Middle frontal gyrus (tissue), 1 donor: ENCODE measurements around the gene TBC1D2.

Experiments
- DNase-seq: peaks from one replicate; pipeline ENCODE4 v3.0.0-alpha.2; 2015; ENCODE audit warnings: low spot score; ENCODE audit errors: extremely low spot score

Gene TBC1D2

DNA sequence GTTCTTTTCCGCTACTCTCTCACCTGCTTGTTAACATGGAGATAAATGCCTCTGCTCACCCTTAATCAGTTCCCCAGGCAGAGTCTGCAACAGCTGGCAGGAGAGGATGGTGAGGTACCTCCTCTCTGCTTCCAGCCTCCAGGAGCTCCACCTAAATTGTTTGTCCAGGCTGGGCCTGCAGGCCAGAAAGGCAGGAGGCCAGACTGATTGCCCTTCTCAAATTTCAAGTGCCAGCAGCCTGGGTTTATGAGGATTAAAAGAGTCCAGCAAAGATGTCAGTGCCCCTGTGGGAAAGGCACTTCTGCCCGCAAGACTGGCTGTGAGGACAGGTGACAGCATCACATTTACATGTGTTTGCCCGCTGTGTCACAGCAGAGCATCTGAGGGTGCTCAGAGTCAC, 82.8 kb downstream of the TBC1D2 start:
- no peak for DNase-seq

DNA sequence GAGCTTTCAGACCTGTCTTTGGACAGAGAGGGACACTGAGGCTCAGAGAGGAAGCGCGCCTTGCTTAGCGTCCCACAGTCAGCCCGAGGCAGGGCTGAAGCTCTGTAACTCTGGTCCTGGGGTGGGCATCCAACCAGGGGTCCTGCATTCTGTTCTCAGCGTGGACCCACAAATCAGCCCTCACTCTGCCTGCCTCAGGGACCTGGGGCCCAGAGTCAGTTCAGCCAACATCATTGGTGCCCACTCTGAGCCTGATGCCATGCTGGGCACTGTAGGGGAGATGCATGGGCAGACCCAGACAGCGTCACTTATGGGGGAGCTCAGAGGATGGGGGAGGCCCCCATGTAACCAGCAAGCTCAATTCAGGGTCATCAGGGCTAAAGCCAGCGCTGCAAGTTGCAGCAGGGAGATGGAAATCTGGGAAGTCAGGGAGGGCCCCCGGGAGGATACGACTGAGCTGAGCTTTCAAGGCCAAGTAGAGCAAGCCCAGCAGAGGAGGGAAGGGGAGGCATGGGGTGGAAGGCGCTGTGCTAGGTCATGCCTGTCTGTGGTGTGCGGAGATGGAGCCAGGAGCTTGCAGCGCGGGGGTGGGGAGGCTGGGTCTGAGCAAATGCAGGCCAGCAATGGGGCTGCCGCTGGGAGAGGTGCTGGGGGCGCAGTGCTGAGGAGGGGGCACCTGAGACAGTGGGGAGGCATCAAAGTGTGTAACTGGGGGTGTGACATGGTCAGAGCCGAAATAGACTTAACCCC, 84.1 kb downstream of the TBC1D2 start:
- DNase-seq: no peak

DNA sequence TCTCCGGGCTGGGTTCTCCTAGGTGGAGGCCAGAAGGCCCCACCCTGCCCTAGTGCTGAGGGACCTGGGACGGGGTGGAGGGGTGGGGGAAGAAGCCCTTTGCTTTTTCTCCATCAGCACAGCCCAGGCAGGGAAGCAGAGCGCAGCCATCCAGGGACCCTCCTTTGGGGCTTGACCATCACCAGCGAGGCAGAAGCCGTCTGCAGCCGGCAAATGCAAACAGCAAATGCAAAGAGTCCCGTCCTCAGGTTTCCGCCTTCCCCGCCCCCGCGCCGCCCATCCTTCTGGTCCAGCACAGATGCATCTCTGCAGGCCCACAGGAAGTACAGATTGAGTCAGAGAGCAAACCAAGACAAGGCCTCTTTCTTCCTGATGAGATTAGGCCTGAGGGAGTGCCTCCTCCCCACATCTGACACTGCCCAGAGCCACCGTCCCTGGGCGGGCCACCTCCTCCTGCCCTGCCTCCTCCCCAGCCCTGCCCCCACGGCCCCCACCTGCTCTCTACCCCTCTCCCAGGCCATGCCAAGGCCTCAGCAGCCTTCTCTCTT, 86.4 kb downstream of the TBC1D2 start:
- no peak for DNase-seq

DNA sequence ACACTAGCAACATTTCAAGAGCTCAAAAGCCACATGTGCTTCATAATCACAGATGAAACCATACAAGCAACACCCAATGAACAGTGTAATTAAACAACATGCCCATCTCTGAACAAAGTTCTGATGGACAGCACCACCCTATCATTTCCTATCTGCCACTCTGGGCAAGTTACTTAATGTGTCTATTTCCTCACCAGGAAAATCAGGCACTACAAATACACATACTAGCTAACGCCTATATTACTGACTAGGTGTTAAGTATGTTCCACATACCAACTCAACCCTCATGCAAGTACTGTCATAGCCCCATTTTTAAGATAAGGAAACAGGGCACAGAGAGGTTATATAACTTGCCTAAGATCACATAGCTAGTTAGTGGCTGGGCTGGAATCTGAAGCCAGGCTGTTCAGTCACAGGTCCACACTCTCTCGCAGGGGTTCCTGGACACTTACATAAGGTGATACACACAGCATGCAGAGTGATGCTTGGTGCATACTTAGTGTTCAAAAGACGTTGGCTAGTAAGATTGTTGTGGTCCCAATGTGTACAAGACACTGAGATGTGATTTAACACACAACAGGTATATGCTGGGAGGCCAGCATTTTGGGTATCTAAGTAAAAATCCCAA, 87.2 kb downstream of the TBC1D2 start:
- DNase-seq: no peak

DNA sequence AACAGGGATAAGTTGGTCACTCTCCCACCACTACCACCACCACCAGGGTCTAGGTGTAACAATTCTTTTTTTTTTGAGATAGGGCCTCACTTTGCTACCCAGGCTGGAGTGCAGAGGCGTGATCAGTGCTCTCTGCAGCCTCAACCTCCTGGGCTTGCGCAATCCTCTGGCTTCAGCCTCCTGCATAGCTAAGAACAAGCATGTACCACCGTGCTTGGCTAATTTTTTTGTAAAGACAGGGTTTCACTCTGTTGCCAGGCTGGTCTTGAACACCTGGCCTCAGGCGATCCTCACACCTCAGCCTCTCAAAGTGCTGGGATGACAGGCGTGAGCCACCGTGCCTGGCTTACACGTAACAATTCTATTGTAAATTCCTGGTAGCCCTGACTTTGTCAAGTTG, 90.5 kb downstream of the TBC1D2 start:
- no peak for DNase-seq

DNA sequence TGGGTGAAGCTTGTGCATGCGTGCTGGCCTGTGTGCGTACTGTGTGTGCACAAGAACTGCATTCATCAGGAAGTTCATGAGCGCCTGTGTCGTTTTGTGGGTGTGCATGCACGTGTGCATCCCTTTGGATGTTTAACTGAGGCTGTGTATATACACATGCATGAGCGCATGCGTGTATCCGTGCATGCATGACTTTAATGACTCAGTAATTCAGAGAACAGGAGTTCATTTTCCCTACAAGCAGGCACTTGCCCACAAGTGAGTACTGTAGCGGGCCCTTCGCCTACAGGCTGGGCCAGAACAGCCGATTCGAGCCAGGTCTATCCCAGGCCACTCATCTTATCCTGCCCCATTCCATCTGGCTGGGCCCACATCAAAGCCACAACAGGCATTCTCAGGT, 92.8 kb downstream of the TBC1D2 start:
- no peak for DNase-seq

DNA sequence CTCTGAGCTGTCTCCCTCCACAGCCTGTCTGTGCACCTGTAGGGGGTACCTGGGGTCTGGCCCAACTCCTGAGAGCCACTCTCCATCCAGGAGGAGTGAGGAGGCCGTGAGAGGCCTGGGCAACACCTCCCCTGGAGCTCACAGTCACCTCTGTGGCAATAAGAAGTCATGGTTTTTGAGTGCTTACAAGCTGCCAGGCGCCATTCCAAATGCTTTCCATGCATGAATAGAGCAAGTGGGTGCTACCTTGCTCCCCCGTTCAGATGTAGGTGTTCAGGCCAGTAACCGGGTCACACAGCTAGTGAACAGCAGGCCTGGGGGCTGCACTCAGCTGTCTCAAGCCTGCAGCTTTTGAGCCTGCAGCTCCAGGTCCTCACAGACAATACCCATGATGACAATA, 93.6 kb downstream of the TBC1D2 start:
- DNase-seq: no peak

DNA sequence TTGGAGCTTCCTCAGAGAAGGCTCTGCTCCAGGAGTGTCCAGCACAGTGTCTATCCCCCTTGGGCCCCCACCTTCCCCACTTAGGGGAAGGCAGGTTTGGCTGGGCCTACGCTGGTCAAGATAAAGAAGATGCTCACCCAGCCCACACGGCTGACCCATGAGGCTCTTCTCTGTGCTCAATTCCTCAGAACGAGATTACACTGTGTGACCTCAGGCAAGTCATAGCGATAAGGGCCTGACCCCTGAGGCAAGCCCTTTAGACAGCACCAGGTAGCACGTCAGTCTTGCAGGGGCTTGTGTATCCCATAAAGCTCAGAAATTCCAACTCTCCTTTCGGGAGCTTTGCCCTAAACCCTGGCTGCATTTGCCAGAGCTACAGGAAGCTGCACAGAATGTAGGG, 95.7 kb downstream of the TBC1D2 start:
- no peak for DNase-seq

DNA sequence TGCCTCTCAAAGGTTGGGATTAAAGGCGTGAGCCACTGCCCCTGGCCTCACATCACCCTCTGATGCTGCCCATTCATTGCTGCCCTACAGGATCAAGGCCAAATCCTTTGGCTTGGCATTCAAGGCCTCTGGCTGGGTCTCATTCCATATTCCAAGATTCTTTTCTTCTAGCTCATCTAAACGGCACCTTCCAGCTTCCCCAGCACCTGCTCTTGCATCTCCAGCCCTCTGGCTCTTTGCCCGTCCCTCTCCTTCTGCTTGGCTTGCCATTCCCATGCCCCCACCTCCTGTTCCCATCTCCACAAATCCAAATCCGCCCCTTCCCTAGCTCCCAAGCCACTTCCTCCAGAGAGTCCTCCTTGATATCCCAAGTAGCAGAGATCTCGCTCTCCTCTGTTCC, 96.1 kb downstream of the TBC1D2 start:
- no peak for DNase-seq

DNA sequence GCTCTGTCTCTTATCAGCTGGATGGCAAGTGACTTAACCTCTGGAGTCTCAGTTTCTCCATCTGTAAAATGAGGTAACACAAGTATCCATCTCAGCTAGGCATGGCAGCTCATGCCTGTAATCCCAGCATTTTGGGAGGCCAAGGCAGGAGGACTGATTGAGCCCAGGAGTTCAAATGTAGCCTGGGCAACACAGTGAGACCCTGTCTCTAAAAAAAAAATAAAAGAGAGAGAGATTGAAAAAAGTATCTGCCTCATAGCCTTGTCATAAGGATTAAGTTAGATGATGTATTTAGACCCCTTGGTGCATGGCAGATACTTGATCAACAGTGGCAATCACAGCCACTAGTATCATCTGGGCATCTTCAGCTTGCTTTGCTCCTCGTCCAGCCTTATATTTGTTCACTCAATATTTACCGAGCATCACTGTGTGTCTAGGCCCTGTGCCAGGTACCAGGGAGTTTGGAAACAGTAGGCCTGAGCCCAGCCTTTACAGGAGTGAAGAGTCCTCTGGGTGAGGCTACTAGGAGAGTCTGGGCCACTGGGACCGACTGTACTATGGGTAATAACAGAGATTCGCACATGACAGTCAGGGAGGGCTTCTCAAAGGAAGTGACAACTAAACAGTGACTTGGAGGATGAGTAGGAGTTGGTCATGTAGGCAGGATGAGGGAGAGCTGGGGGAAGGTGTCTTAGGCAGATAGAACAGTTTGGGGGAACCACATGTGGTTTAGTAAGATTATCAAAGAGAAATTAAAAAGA, 97.2 kb downstream of the TBC1D2 start:
- DNase-seq: no peak

DNA sequence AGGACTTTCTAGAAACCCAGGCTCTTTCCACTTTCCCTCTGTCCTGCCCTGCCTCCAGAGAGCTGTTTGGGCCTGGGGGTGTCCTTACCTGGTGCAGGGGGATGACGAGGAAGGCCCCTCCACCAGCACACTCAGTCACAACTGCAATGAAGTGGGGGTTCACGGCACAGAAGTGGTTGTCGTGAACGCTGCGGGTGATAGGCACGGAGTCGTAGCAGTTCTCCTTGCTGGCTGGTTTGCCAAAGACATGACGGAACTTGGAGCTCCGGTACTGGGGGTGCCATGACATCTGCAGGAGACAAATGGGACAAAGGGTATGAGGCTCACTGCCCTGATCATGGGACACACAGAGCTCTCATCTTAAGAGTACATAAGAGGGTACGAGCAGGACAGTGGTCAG, 98.1 kb downstream of the TBC1D2 start:
- DNase-seq: no peak

DNA sequence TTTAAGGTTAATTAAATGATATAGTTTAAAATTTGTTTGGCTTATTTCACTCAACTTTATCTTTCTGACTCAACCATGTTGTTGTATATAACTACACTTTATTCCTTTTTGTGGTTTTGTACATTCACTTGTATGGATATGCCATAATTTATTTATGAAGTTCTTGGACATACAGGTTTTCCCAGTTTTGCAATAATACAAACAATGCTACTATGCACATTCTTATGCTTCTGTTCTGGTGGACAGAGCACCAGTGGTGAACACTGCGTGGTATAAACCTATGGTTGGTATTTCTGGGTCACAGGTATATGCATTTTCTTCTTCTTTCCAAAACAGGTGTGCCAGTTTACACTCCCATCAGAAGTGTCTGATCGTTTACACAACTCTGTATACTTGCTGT, 100.8 kb downstream of the TBC1D2 start:
- DNase-seq: no peak

DNA sequence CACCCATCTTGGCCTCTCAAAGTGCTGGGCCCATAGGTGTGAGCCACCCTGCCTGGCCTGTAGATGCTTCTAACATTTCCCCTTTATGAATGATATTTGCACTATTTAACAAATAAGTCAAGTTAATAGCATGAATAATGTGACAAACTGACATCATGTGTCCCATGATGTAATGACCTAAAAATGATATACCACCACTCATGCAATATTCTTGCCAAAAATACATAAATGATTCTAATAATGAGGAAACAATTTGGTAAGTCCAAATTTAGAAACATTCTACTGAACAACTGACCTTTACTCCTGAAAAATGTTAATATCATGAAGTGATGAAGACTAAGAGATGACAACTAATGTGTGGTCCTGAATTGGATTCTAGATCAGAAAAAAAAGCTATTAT, 102.9 kb downstream of the TBC1D2 start:
- no peak for DNase-seq

DNA sequence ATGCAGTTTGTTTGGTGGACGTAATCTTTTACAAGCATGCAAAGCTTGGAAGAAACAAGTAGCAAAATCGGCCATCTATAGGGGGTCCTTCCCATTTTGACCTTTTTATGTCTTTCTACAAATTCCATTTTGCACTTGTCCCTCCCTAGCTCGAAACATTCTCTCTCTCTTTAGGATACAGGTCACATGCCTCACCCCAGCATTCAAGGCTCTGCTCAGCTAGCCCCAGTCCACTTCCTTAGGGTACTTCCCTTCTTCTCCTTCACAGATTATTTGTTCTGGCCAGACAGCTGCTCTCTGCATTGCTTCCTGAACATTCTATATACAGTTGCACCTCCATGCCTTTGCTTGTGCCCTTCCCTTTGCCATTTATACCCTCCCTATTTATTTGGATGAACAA, 104.7 kb downstream of the TBC1D2 start:
- no peak for DNase-seq

DNA sequence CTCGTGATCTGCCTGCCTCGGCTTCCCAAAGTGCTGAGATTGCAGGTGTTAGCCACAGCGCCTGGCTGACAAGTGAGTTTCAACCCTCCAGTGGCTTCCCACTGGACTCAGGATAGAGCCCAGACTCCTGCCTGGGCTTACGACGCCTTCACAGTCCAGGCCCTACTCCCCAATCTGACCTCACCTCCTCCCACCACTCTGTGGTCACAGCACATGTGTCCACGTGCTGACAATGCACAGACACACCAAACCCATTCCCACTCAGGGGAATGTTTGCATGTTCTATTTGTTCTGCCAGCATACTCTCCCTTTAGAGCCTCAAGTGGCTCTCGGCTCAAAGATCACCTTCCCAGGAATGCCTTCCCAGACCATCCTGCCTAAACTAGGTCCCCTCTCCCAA, 105.3 kb downstream of the TBC1D2 start:
- no peak for DNase-seq

DNA sequence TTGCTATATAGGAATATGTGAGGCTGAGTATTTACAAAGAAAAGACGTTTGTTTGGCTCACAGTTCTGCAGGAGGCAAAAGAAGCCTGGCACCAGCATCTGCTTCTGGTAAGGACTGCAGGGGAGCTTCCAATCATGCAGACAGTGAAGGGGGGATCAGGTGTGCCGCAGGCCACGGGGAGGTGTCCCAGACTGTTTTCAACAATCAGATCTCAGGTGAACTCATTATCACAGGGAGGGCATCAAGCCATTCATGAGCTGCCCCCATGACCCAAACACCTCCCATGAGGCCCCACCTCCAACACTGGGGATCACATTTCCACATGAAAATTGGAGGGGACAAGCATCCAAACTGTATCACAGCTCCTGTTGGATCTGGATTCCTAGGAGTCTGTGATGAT, 106.0 kb downstream of the TBC1D2 start:
- no peak for DNase-seq
